GM23248 (cell line): ENCODE measurements around the gene CAMK2B.

Source experiments
- EZH2 ChIP-seq: fragments of 200-600 bp; sonication (generic); IDR thresholded peaks from 2 replicates; pipeline ENCODE4 v1.6.1; 2018; ENCODE audit warnings: antibody characterized with exemption, mild to moderate bottlenecking; ENCODE audit not compliant: insufficient read depth, poor library complexity, severe bottlenecking
- EZH2phosphoT487 ChIP-seq: fragments of 200-600 bp; sonication (generic); IDR thresholded peaks from 2 replicates; pipeline ENCODE4 v1.6.1; 2018; ENCODE audit warnings: antibody characterized with exemption, moderate library complexity, mild to moderate bottlenecking, low read depth; ENCODE audit not compliant: insufficient read depth

DNA sequence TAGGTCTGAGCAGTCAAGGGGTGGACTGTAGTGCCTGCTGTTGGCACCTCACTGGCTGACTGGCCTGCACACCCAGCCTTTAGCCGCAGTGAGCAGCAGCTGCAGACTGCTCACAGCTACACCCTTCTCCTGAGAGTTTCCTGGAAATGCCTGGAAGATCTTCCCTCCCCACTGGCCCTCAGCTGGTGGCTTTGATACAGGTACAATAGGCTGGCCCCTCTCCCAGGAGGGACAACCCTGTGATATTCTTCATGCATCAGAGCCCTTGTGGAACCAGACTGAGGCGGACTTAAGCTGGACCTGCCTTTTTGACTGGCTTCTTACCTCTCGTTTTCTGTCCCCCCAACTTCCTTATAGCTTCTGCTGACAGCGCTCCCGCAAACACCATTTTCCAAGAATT lies 142.6 kb downstream of the CAMK2B start:
- TF ChIP-seq EZH2phosphoT487: no peak
- no peak for TF ChIP-seq EZH2
